ENCODE measurements around the gene PHKA1. TPM values are rescaled to one million over a fixed set of nuclear protein-coding genes. Genes with fewer than 3 reads are reported as not detected.

PHKA1 gene
- total and polyA plus RNA-seq, 3 experiments from 2014 or later: 4.6 to 5.0 TPM; not detected in 1

- Histone ChIP-seq H3K4me3 (ENCODE audit: low read length) (no peak overlapping the region), H3K9me3 (ENCODE audit: low read length) (no peaks in the 10 kb centered on the region), H3K27me3 (ENCODE audit: insufficient read depth, low read length, poor library complexity, severe bottlenecking) (no peaks in the 10 kb centered on the region), H3K27ac (ENCODE audit: low read depth, low read length) (no peak overlapping the region), H3K4me1 (ENCODE audit: insufficient read depth, low read length) (no peaks in the 10 kb centered on the region), H3K36me3 (ENCODE audit: insufficient read depth, low read length) (no peaks in the 10 kb centered on the region)
- no peaks in the 10 kb centered on the region for H3K4me1 Mint-ChIP-seq
- POLR2A ChIA-PET: no interaction called here
- peak overlapping the region in 1 of 8 donors; percentile 8 for H3K27ac Mint-ChIP-seq
- DNase-seq: no peak
- no peaks in the 10 kb centered on the region for H3K36me3 Mint-ChIP-seq
- peaks cover 0 to 2% (median 0%) of the 10 kb centered on the region in 5 donors for H3K9me3 Mint-ChIP-seq
- H3K27me3 Mint-ChIP-seq: peaks cover 0 to 7% of the 10 kb centered on the region in 2 donors
- H3K4me3 Mint-ChIP-seq: no peak overlapping the region
- CTCF ChIA-PET: no interaction called here
These were observed 51.9 kb downstream of the PHKA1 start for GRCh38 chrX:72662020-72662747.

- POLR2A ChIA-PET: no interaction called here
- no peak overlapping the region for H3K27ac Mint-ChIP-seq
- no peaks in the 10 kb centered on the region for H3K36me3 ChIP-seq (ENCODE audit: insufficient read depth, low read length)
- H3K27me3 Mint-ChIP-seq: peaks cover 0 to 6% of the 10 kb centered on the region in 2 donors
- H3K36me3 Mint-ChIP-seq: no peaks in the 10 kb centered on the region
- H3K4me3 ChIP-seq (ENCODE audit: low read length): no peak overlapping the region
- no peaks in the 10 kb centered on the region for H3K9me3 ChIP-seq (ENCODE audit: low read length)
- DNase-seq: no peak
- H3K4me1 ChIP-seq (ENCODE audit: insufficient read depth, low read length): no peaks in the 10 kb centered on the region
- H3K9me3 Mint-ChIP-seq: peaks cover 0 to 2% (median 0%) of the 10 kb centered on the region in 5 donors
- no peak overlapping the region for H3K4me3 Mint-ChIP-seq
- no peaks in the 10 kb centered on the region for H3K27me3 ChIP-seq (ENCODE audit: insufficient read depth, low read length, poor library complexity, severe bottlenecking)
- no peaks in the 10 kb centered on the region for H3K4me1 Mint-ChIP-seq
- CTCF ChIA-PET: no interaction called here
- H3K27ac ChIP-seq (ENCODE audit: low read depth, low read length): no peak overlapping the region
These were observed 54.4 kb downstream of the PHKA1 start for GRCh38 chrX:72659723-72660122.

- no peaks in the 10 kb centered on the region for H3K9me3 ChIP-seq (ENCODE audit: low read length)
- Mint-ChIP-seq H3K36me3 (no peaks in the 10 kb centered on the region), H3K4me3 (no peak overlapping the region), H3K9me3 (no peaks in the 10 kb centered on the region), H3K4me1 (no peaks in the 10 kb centered on the region), H3K27ac (no peak overlapping the region), H3K27me3 (peaks cover 0 to 4% of the 10 kb centered on the region in 2 donors)
- no peaks in the 10 kb centered on the region for H3K4me1 ChIP-seq (ENCODE audit: insufficient read depth, low read length)
- H3K36me3 ChIP-seq (ENCODE audit: insufficient read depth, low read length): no peaks in the 10 kb centered on the region
- H3K27me3 ChIP-seq (ENCODE audit: insufficient read depth, low read length, poor library complexity, severe bottlenecking): no peaks in the 10 kb centered on the region
- POLR2A ChIA-PET: no interaction called here
- H3K27ac ChIP-seq (ENCODE audit: low read depth, low read length): no peak overlapping the region
- DNase-seq: no peak
- no peak overlapping the region for H3K4me3 ChIP-seq (ENCODE audit: low read length)
- CTCF ChIA-PET: no interaction called here
These were observed 62.0 kb downstream of the PHKA1 start for GRCh38 chrX:72652082-72652481.

- H3K4me1 ChIP-seq (ENCODE audit: insufficient read depth, low read length): no peaks in the 10 kb centered on the region
- H3K27me3 Mint-ChIP-seq: peaks cover 0 to 7% of the 10 kb centered on the region in 2 donors
- H3K36me3 ChIP-seq (ENCODE audit: insufficient read depth, low read length): no peaks in the 10 kb centered on the region
- CTCF ChIA-PET: no interaction called here
- POLR2A ChIA-PET: no interaction called here
- no peaks in the 10 kb centered on the region for H3K27me3 ChIP-seq (ENCODE audit: insufficient read depth, low read length, poor library complexity, severe bottlenecking)
- H3K4me1 Mint-ChIP-seq: no peaks in the 10 kb centered on the region
- no peaks in the 10 kb centered on the region for H3K9me3 ChIP-seq (ENCODE audit: low read length)
- no peak overlapping the region for H3K27ac ChIP-seq (ENCODE audit: low read depth, low read length)
- DNase-seq: no peak
- H3K4me3 Mint-ChIP-seq: no peak overlapping the region
- no peak overlapping the region for H3K4me3 ChIP-seq (ENCODE audit: low read length)
- H3K27ac Mint-ChIP-seq: no peak overlapping the region
- H3K9me3 Mint-ChIP-seq: no peaks in the 10 kb centered on the region
- H3K36me3 Mint-ChIP-seq: no peaks in the 10 kb centered on the region
These were observed 69.2 kb downstream of the PHKA1 start for GRCh38 chrX:72644946-72645345.

GRCh38 chrX:72641611-72642010 lies 72.5 kb downstream of the PHKA1 start:
- Mint-ChIP-seq H3K9me3 (no peaks in the 10 kb centered on the region), H3K4me1 (no peaks in the 10 kb centered on the region), H3K27me3 (peaks cover 9 to 10% of the 10 kb centered on the region in 2 donors), H3K36me3 (no peaks in the 10 kb centered on the region), H3K4me3 (no peak overlapping the region), H3K27ac (no peak overlapping the region)
- no peaks in the 10 kb centered on the region for H3K36me3 ChIP-seq (ENCODE audit: insufficient read depth, low read length)
- H3K9me3 ChIP-seq (ENCODE audit: low read length): no peaks in the 10 kb centered on the region
- CTCF ChIA-PET: no interaction called here
- no peak for DNase-seq
- H3K27me3 ChIP-seq (ENCODE audit: insufficient read depth, low read length, poor library complexity, severe bottlenecking): no peaks in the 10 kb centered on the region
- POLR2A ChIA-PET: no interaction called here
- no peak overlapping the region for H3K4me3 ChIP-seq (ENCODE audit: low read length)
- H3K27ac ChIP-seq (ENCODE audit: low read depth, low read length): no peak overlapping the region
- H3K4me1 ChIP-seq (ENCODE audit: insufficient read depth, low read length): no peaks in the 10 kb centered on the region

GRCh38 chrX:72635930-72636329 lies 78.2 kb downstream of the PHKA1 start:
- Histone ChIP-seq H3K4me3 (ENCODE audit: low read length) (no peak overlapping the region), H3K4me1 (ENCODE audit: insufficient read depth, low read length) (no peaks in the 10 kb centered on the region), H3K27ac (ENCODE audit: low read depth, low read length) (no peak overlapping the region), H3K27me3 (ENCODE audit: insufficient read depth, low read length, poor library complexity, severe bottlenecking) (no peaks in the 10 kb centered on the region), H3K36me3 (ENCODE audit: insufficient read depth, low read length) (no peaks in the 10 kb centered on the region), H3K9me3 (ENCODE audit: low read length) (no peaks in the 10 kb centered on the region)
- no peak for DNase-seq
- CTCF ChIA-PET: no interaction called here
- Mint-ChIP-seq H3K9me3 (no peaks in the 10 kb centered on the region), H3K36me3 (no peaks in the 10 kb centered on the region), H3K27ac (no peak overlapping the region), H3K27me3 (peaks cover 9 to 13% of the 10 kb centered on the region in 2 donors), H3K4me3 (no peak overlapping the region), H3K4me1 (no peaks in the 10 kb centered on the region)
- POLR2A ChIA-PET: no interaction called here

GRCh38 chrX:72634331-72634730 lies 79.8 kb downstream of the PHKA1 start:
- no peaks in the 10 kb centered on the region for H3K4me1 ChIP-seq (ENCODE audit: insufficient read depth, low read length)
- H3K27ac ChIP-seq (ENCODE audit: low read depth, low read length): no peak overlapping the region
- no peaks in the 10 kb centered on the region for H3K4me1 Mint-ChIP-seq
- no peak overlapping the region for H3K4me3 Mint-ChIP-seq
- no peak for DNase-seq
- H3K4me3 ChIP-seq (ENCODE audit: low read length): no peak overlapping the region
- no peaks in the 10 kb centered on the region for H3K27me3 ChIP-seq (ENCODE audit: insufficient read depth, low read length, poor library complexity, severe bottlenecking)
- CTCF ChIA-PET: no interaction called here
- no peaks in the 10 kb centered on the region for H3K36me3 ChIP-seq (ENCODE audit: insufficient read depth, low read length)
- H3K27me3 Mint-ChIP-seq: peaks cover 7 to 10% of the 10 kb centered on the region in 2 donors
- no peaks in the 10 kb centered on the region for H3K9me3 Mint-ChIP-seq
- H3K27ac Mint-ChIP-seq: no peak overlapping the region
- POLR2A ChIA-PET: no interaction called here
- no peaks in the 10 kb centered on the region for H3K9me3 ChIP-seq (ENCODE audit: low read length)
- no peaks in the 10 kb centered on the region for H3K36me3 Mint-ChIP-seq

GRCh38 chrX:72630185-72630584 lies 83.9 kb downstream of the PHKA1 start:
- no peaks in the 10 kb centered on the region for H3K9me3 Mint-ChIP-seq
- no peak overlapping the region for H3K4me3 Mint-ChIP-seq
- H3K9me3 ChIP-seq (ENCODE audit: low read length): no peaks in the 10 kb centered on the region
- peaks cover 0 to 10% of the 10 kb centered on the region in 2 donors for H3K27me3 Mint-ChIP-seq
- ChIA-PET POLR2A (no interaction called here), CTCF (no interaction called here)
- no peak overlapping the region for H3K4me3 ChIP-seq (ENCODE audit: low read length)
- no peaks in the 10 kb centered on the region for H3K36me3 ChIP-seq (ENCODE audit: insufficient read depth, low read length)
- H3K4me1 ChIP-seq (ENCODE audit: insufficient read depth, low read length): no peaks in the 10 kb centered on the region
- H3K36me3 Mint-ChIP-seq: no peaks in the 10 kb centered on the region
- no peak for DNase-seq
- no peaks in the 10 kb centered on the region for H3K4me1 Mint-ChIP-seq
- H3K27me3 ChIP-seq (ENCODE audit: insufficient read depth, low read length, poor library complexity, severe bottlenecking): no peaks in the 10 kb centered on the region
- no peak overlapping the region for H3K27ac Mint-ChIP-seq
- no peak overlapping the region for H3K27ac ChIP-seq (ENCODE audit: low read depth, low read length)
